Left colon (tissue), 2 donors: Measurements from ENCODE around the gene RIPK3. TPM values are rescaled to one million over a fixed set of nuclear protein-coding genes. Genes with fewer than 3 reads are reported as not detected.

Experiments
- ATAC-seq: fragments of 200-7000 bp; cut with Tn5 transposase; one replicate; pipeline ENCODE4 v1.9.1; 2020; ENCODE audit warnings: mild to moderate bottlenecking, moderate library complexity
- DNase-seq, 2 donors: peaks; one replicate each; pipeline ENCODE4 v3.0.0-alpha.2; 2020
- intact Hi-C, 2 donors: fragments of 100-400 bp; cut with DNase I in 1 of 2; cut with micrococcal nuclease in 1 of 2; formaldehyde crosslinking; loops; one replicate each; pipeline versions ENCODE4 v1.11.2 to v1.14.0; 2022; cut with DNase I, micrococcal nuclease
- total RNA-seq, 2 donors: library from RNA; stranded (reverse); fragmentation: NEBNext Ultra II Directional; extraction: Animal tissue kit (Norgen Biotek cat#: 25700); gene quantifications; one replicate each; pipeline ENCODE4 v1.2.1, GENCODE V29; 2021
- donor health status: DM: no; HTN: no; CAD: no.
- donor health status: DM: yes; HTN: yes; CAD: no.

Gene RIPK3
- total RNA-seq, 2 donors from 2014 or later: 56.6 to 67.9 TPM

DNA sequence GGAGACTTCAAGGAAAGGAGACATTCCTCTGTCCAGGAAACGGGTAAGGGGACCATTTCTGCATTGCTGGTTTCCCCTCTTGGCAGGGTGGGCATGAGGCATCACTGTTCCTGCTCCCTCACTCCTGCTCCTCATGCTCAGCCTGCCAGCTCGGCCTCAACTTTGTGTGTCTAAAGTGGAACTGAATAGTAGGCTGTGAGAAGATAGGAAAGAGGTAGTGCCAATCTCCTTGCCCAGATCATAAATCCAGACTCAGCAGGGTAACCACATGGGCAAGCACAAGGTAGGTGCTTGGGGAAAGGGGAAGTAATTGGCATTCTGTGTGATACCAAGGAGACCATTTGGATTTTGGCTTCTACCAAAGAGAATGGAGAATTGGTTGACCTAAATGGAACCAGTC lies 25.9 kb downstream of the RIPK3 start:
- DNase-seq: no peak
- ATAC-seq: no peak
- intact Hi-C loops: no loop called here

DNA sequence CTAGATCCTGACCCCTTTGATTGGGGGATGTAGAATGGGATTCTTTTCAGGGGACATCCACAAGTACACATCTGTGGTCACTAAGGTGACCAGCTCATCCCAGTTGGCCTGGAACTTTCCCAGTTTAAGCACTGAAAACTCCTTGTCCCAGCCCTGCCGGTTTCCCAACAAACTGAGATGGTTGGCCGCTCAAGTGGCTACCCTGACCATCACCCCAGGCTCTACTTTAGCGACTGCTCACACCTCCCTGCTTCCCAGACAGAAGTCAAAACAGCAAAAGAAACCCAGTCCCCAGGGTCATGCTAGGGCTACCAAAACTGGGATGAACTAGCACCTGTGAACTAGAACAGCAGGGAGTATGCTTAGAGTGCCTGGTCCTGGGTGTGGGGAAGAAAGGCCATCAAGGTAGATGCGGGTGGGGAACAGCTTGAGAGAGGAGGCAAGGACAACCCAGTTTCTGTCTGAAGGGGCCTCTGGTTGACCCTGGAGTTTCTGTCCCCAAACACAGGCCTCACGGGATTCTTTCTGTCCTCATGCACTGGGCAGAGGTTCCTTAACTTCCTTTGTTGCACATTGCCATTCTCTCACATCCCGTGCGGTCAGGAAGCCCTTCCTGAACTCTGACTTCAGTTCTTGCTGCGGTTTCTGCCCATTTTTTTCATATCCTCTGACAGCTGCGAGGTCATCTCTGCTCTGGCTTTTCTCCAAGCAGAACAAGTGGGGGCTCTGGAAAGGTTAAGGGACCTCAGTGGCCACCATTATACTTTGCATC lies 26.9 kb downstream of the RIPK3 start:
- no peak for ATAC-seq
- DNase-seq: peak in 1 of 2 donors; percentile 64
- intact Hi-C loops: no loop called here

DNA sequence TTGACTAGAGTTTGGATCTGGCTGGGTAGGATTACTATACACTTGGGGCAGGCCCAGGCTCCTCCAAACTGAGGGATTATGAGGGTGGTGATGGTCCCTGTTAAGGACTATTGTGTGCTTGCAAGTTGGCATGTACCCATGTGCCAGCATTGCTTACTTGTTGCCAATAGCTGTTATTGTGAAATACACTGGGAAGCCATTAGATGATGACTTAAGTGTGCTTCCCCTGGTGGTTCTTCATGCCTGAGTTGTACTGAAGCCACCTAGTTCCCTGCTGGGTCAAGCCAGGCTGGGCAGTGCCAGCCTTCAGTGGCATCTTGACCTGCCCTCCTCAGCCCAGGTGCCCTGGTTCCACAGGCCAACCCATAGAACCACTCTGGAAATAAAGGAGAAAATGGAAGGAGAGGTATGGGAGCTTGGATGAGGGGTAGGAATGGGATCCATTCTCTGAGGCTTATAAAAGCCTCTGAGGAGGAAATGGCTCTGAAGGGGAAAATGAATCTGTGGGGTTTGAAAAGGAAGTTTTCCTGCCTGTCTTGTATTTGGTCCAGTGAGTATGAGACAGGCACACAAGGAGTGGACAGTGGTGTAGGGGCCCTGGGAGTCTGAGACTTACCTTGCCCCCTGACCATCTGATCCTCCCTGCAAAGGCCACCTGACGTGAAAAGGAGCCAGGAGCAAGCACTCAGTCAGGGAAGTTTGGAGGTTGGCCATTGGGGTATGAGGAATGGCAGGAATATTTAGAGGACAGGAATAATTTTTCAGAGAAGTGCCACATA lies 27.8 kb downstream of the RIPK3 start:
- intact Hi-C loops: no loop called here
- DNase-seq (no peak), ATAC-seq (no peak)

DNA sequence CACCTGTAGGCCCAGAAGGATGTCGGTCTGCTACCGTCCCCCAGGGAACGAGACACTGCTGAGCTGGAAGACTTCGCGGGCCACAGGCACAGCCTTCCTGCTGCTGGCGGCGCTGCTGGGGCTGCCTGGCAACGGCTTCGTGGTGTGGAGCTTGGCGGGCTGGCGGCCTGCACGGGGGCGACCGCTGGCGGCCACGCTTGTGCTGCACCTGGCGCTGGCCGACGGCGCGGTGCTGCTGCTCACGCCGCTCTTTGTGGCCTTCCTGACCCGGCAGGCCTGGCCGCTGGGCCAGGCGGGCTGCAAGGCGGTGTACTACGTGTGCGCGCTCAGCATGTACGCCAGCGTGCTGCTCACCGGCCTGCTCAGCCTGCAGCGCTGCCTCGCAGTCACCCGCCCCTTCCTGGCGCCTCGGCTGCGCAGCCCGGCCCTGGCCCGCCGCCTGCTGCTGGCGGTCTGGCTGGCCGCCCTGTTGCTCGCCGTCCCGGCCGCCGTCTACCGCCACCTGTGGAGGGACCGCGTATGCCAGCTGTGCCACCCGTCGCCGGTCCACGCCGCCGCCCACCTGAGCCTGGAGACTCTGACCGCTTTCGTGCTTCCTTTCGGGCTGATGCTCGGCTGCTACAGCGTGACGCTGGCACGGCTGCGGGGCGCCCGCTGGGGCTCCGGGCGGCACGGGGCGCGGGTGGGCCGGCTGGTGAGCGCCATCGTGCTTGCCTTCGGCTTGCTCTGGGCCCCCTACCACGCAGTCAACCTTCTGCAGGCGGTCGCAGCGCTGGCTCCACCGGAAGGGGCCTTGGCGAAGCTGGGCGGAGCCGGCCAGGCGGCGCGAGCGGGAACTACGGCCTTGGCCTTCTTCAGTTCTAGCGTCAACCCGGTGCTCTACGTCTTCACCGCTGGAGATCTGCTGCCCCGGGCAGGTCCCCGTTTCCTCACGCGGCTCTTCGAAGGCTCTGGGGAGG lies 28.9 kb downstream of the RIPK3 start, which contains the start of gene LTB4R:
Gene LTB4R (plus strand): TSS at position 857 of the 959 bp plus-strand sequence. CDS start 4,150 bp downstream, outside the sequence.
- ATAC-seq: peak; percentile 70
- intact Hi-C loops: no loop called here
- peak; percentile 74 to 83 for DNase-seq

DNA sequence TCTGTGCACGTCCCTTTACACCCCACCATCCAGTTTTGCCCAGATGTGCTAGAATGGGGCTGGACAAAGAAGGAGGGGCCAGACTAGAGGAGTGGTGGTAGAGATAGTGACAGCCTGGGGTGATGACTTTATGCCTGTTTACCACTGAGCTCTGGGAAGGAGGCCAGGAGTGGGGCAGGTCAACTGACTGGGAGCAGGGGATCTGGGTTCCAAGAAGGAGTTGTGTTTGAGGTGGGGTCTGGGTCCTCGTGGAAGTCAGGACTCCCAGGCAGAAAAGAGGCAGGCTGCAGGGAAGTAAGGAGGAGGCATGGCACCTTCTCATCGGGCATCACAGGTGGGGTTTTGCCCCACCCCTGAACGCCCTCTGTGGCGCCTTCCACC lies 29.5 kb downstream of the RIPK3 start:
- ATAC-seq: peak; percentile 40
- peak; percentile 57 to 70 for DNase-seq
- intact Hi-C loops: no loop called here

DNA sequence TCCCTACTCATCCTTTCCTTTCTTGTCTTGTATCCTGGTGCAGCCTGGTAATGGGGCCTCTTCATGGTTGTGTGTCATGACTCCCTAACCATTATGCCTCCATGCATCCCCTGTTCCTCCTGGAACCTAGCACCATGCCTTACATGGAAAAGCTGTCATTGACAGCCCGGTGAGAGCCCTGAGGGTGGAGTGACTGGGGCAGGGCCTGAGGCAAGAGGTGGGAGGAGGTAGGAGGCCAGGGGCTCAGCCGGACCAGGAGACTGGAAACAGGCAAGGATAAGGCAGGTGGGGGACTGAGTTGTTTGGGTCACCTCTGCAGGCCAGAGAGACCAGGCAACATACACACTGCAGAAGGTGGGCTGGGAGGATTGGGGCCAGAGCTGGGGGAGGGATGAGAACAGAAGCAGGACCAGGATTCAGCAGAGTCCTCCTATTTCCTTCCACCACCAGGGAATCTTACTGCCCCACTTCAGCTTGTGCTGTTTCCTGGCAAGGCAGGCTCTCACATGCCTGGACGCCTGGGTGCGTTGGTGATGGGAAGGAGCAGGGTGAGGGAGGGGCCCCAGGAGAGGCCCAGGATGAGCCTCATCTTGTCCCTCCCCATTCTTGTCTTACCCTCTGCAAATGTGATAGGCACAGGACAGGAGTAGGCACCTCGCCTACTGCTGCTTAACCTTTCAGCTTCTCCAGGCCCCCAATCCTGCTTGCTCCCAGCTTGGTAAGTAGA lies 30.1 kb downstream of the RIPK3 start, which contains the start of gene LTB4R2:
Gene LTB4R2 (plus strand): TSS at position 603 of the 727 bp plus-strand sequence. CDS start 525 bp downstream, outside the sequence.
- ATAC-seq (no peak), DNase-seq (no peak)
- intact Hi-C loops: no loop called here

DNA sequence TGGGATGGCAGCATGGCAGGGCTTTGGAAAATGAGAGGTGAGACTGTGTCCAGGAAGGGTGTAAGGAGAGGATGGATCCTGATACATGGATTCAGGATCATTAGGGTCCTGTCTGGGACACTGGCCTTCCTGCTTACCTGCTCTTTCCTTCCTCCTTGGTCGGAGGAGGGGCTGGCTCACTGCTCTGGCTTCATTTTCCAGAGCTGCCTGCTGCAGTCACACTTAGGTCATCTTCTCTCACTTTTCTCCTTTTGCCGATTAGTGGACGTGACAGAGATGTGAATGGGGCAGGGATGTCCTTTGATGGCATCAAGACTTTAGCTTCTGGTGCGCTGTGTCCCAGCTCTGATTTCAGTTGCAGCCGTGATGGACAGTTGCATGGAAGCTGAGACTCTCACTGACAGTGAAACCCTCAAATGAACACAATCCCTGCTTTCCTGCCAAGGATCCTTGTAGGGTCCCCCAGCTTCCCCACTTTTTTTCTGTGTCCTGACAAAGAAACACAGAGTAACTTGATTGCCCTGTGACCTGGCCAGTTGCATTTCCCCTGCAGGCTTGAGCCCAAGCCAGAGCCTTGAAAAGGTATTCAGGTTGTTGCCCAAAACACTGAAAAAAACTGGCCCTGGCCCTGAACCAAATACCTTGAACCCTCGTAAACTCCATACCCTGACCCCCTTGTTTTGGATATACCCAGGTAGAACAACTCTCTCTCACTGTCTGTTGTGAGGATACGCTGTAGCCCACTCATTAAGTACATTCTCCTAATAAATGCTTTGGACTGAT lies 31.3 kb downstream of the RIPK3 start:
- no peak for ATAC-seq
- intact Hi-C loops: no loop called here
- DNase-seq: no peak

DNA sequence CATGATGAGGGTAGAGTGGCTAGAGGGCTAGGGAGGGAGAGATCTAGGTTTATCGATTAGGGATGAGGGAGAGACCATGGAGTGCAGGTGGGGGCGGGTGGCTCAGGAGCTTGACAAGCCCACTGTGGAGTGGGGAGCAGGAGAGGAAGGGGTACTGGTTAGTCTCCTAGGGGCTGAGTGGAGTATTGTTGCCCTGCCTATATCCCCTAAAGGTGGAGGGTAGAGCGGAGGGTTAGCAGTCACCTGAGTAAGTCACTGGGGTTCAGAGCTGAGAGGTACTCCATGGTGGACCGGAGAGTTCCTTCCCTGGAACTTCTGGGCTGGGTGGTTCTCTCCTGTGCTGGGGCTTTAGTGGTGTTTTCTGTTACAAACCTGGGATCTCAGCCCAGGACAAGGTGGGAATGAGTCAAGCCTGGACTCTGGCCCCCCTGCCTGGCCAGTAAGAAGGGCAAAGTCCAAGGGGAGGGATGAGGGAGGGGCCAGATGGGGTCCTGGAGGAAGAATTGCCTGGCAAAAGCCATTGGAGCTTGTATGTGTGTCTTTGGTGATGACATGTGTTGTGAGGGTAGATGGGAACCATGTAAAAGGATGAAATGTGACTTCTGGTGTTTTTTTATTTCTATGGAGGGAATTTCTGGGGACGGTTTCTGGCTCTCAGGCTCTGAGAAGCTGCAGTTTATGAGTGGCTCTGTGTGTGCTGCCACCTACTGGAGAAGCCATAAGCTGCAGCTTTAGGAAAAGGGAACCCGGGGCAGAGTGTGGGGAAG lies 32.0 kb downstream of the RIPK3 start, which contains the start of gene CIDEB:
Gene CIDEB (minus strand): TSS at position 403 of the 767 bp plus-strand sequence. CDS start 119 bp downstream, at position 284.
- DNase-seq (peak; percentile 77 to 82), ATAC-seq (peak; percentile 65)
- intact Hi-C loops: no loop called here

DNA sequence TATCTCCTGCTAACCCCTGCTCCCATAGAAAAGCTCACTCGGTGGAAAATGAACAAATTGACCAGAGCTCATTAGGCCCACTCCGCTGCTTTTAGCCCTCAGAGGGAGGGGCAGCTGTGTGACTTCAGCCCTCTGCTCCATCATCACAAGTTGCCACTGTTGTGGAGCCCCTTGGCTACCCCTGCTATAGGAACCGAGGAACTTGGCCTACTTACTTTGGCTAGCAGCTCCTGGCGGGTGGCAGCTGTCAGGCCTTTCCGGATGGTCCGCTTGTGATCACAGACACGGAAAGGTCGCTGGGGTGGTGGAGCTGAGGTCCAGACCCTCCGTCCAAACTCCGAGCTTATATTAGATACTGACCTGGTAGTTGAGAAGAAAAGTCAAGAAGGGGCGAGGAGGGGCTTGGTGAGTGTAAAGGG lies 32.6 kb downstream of the RIPK3 start:
- intact Hi-C loops: no loop called here
- ATAC-seq (no peak), DNase-seq (no peak)

DNA sequence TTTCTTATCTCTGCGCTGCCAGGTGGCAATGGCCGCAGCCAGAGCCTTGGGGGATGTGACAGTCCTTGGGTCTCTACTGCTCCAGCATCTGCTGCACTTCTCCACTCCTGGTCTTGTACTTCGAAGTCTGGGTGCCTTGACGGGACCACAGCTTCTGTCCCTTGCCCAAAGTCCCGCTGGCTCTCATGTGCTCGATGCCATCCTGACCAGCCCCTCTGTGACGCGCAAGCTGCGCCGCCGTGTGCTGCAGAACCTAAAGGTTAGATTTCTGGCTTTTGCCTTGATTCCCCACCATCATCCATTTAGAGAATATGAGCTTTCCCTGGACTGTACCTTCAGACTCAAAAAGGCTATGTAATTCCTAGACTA lies 35.8 kb downstream of the RIPK3 start:
- DNase-seq (no peak), ATAC-seq (no peak)
- intact Hi-C loops: no loop called here

DNA sequence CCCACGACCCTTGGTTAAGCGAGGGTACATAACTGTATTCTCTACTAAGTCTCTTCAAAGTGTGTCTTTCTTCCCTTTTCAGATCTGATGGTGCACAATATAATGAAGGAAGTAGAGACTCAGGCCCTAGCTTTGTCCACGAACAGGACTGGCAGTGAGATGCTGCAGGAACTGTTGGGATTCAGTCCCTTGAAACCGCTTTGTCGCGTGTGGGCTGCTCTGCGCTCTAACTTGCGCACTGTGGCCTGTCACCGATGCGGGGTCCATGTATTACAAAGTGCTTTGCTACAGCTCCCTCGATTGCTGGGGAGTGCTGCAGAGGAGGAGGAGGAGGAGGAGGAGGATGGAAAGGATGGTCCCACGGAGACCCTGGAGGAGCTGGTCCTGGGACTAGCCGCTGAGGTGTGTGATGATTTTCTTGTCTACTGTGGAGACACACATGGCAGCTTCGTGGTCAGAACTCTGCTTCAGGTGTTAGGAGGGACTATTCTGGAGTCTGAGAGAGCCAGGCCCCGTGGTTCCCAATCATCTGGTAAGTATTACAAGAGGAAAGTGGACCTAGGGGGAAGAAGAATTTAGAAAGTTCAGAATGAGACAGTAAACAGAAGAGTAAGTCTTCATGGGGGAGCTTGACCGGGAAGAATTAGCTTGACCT lies 39.3 kb downstream of the RIPK3 start:
- ATAC-seq: peak; percentile 6
- no peak for DNase-seq
- intact Hi-C loops: no loop called here

DNA sequence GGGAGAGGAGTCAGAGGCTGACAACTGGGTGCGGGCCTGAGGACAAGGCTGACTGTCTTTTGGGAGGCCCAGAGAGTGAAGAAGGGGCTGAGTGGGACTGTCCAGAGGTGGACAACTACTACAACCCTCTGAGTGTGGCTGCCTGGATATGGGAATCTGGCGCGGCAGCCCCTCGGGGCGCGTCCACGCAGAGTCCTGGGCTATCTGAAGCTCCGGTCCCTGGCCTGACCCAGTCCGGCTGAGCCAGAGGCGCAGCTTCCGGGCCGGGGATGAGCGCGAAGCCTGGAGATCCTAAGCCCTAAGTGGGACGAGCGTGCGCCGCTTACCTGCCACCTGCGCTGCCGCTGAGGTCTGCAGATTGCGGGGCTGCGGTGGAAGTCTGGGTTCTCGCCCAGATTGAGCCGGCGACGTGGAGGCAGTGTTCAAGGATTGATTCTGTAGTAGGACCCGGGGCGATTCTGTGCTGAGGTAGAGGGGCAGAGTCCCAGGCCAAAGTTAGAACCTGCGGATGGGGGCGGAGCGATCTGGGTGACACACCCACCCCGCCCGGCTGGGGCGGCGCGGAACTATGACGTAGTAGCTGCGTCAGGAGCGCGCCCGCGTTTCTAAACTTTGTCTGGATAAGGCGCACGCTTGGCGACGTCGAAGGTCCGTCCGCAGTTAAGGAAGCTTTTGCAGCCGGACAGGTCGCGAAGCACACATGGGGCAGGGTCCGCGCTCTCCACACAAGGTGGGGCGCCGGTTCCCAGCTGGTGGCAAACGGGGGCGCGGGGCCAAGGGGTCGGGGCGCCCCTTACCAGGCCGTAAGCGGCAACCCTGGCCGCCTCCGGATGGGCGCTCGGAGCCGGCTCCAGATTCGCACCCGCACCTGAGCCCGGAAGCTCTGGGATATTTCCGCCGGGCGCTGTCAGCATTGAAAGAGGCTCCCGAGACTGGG lies 40.3 kb downstream of the RIPK3 start, which contains the start of the genes DHRS1 and NOP9:
Gene DHRS1 (minus strand): TSS at position 526 of the 937 bp plus-strand sequence. CDS start 674 bp downstream, outside the sequence.
Gene NOP9 (plus strand): TSS at position 596 of the 937 bp plus-strand sequence. CDS start 105 bp downstream, at position 701.
- ATAC-seq: peak; percentile 89
- intact Hi-C loops: loop anchor here in 1 of 2 donors (5.0 kb wide), 1 partner anchor 57 kb away; the partner anchor contains the start of gene TINF2

DNA sequence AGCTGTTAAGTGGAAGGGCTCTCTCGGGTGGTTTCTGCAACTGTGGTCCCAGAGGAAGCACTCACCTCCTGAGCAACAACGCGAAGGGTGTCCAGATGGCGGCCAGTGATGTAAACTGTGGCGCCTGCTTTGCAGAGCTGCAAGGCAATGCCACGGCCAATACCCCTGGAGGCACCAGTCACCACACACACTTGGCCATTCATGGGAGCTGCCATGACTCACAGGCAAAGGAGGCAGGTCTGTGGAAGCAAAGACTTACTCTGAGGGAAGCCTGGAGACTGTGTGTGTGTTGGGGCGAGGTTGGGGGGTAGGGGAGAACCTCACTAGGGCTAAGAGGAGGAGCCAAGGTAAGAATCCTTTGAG lies 40.9 kb downstream of the RIPK3 start:
- DNase-seq (peak in 1 of 2 donors; percentile 27), ATAC-seq (peak; percentile 32)
- intact Hi-C loops: loop anchor here in 1 of 2 donors (5.0 kb wide), 1 partner anchor 57 kb away; the partner anchor contains the start of gene TINF2

More for the DNA sequence above, 40.3 kb downstream of the RIPK3 start, which contains the start of the genes DHRS1 and NOP9:
- DNase-seq: peak; percentile 90 to 97

DNA sequence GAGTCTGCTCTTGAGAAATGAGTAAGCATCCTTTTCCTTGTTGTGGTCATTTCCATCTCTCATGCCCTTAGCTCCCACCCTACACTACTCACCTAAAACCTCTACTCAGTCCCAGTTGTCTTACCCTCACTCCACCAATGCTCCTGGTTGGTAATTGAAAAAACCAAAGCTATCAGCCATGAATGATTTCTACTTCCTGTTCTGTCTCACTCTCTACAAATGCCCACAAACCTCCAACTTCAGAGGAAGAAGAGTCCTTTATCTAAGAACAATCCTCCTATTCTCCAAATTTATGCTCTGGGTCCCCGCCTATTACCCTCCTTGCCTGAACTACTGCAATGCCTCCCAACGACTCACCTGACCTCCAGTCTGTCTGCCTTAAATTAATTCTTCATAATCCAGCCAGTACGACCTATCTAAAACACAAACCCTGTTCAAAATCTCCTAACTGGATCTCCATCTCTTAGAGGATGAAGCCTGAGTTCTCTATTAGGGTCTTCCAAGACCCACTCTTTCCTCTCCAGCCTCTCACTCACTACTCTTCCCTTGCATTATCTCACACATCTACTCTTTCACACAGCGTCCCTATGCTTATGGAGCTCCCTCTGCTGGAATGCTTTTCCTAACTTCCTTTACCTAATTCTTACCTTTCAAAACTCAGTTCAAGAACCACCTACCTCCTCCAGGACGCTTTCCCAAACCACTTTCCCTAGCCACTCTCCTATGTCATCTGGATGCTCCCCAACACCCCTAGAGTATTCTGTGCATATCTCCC lies 42.4 kb downstream of the RIPK3 start:
- intact Hi-C loops: loop anchor here in 1 of 2 donors (5.0 kb wide), 1 partner anchor 55 kb away; the partner anchor contains the start of gene TINF2
- peak; percentile 24 for ATAC-seq
- DNase-seq: no peak
